Measurements from ENCODE around the gene NDRG4.

The NDRG4 gene

GRCh38 chr16:58508671-58509251 is 8.8 kb downstream of the NDRG4 start:
- DNase-seq (ENCODE audit: low read depth in 2 of 3, low spot score in 1 of 3), result no peak

- no peak for DNase-seq (ENCODE audit: low read depth in 2 of 3, low spot score in 1 of 3)
Measured at GRCh38 chr16:58509256-58510096, 9.5 kb downstream of the NDRG4 start.

GRCh38 chr16:58510097-58510775 is 10.3 kb downstream of the NDRG4 start:
- DNase-seq (ENCODE audit: low read depth in 2 of 3, low spot score in 1 of 3), result no peak

GRCh38 chr16:58510776-58511628 is 11.1 kb downstream of the NDRG4 start:
- DNase-seq (ENCODE audit: low read depth in 2 of 3, low spot score in 1 of 3), result no peak

- DNase-seq (ENCODE audit: low read depth in 2 of 3, low spot score in 1 of 3), result peak; percentile 72 to 88 (median 80)
Measured at GRCh38 chr16:58511933-58512815, 12.2 kb downstream of the NDRG4 start.

GRCh38 chr16:58513874-58514273 is 13.9 kb downstream of the NDRG4 start:
- no peak for DNase-seq (ENCODE audit: low read depth in 2 of 3, low spot score in 1 of 3)

- DNase-seq (ENCODE audit: low read depth in 2 of 3, low spot score in 1 of 3), result peak; percentile 60 to 75 (median 73)
Measured at GRCh38 chr16:58515125-58515870, 15.4 kb downstream of the NDRG4 start, which contains the start of gene SETD6. Gene SETD6 (plus strand): TSS chr16:58515517. CDS start chr16:58515538, 21 bp downstream.

- DNase-seq (ENCODE audit: low read depth in 2 of 3, low spot score in 1 of 3), result peak in 1 of 3 donors; percentile 28
Measured at GRCh38 chr16:58515871-58516767, 16.2 kb downstream of the NDRG4 start.

GRCh38 chr16:58516768-58517107 is 16.8 kb downstream of the NDRG4 start:
- no peak for DNase-seq (ENCODE audit: low read depth in 2 of 3, low spot score in 1 of 3)

GRCh38 chr16:58518083-58518979 is 18.4 kb downstream of the NDRG4 start:
- DNase-seq (ENCODE audit: low read depth in 2 of 3, low spot score in 1 of 3), result no peak

GRCh38 chr16:58518980-58519368 is 19.0 kb downstream of the NDRG4 start:
- no peak for DNase-seq (ENCODE audit: low read depth in 2 of 3, low spot score in 1 of 3)

GRCh38 chr16:58519707-58520106 is 19.8 kb downstream of the NDRG4 start:
- DNase-seq (ENCODE audit: low read depth in 2 of 3, low spot score in 1 of 3), result no peak

GRCh38 chr16:58530179-58530578 is 30.2 kb downstream of the NDRG4 start:
- no peak for DNase-seq (ENCODE audit: low read depth in 2 of 3, low spot score in 1 of 3)

GRCh38 chr16:58532414-58532813 is 32.5 kb downstream of the NDRG4 start:
- DNase-seq (ENCODE audit: low read depth in 2 of 3, low spot score in 1 of 3), result no peak

- DNase-seq (ENCODE audit: low read depth in 2 of 3, low spot score in 1 of 3), result no peak
Measured at GRCh38 chr16:58533751-58534470, 34.0 kb downstream of the NDRG4 start.

- no peak for DNase-seq (ENCODE audit: low read depth in 2 of 3, low spot score in 1 of 3)
Measured at GRCh38 chr16:58535100-58535499, 35.2 kb downstream of the NDRG4 start.

GRCh38 chr16:58536278-58536677 is 36.3 kb downstream of the NDRG4 start:
- no peak for DNase-seq (ENCODE audit: low read depth in 2 of 3, low spot score in 1 of 3)
